DOHH2 (cell line): ENCODE measurements around the gene SH3TC2.

ENCODE experiments used
- CTCF ChIP-seq: fragments of 200-600 bp; sonication (generic); IDR thresholded peaks from one replicate; pipeline ENCODE4 v1.5.1; 2014; ENCODE audit warnings: antibody characterized with exemption, mild to moderate bottlenecking, low read depth, low read length; ENCODE audit not compliant: poor library complexity, severe bottlenecking
- EZH2phosphoT487 ChIP-seq: fragments of 200-600 bp; sonication (generic); IDR thresholded peaks from 2 replicates; pipeline ENCODE4 v1.6.1; 2017; ENCODE audit warnings: borderline replicate concordance, mild to moderate bottlenecking, antibody characterized with exemption, low read length, moderate library complexity, mixed read lengths

- TF ChIP-seq CTCF (no peak), EZH2phosphoT487 (no peak)
Observed at GRCh38 chr5:149001162-149001561, 61.7 kb downstream of the SH3TC2 start.
